Kidney glomerular epithelial cell (primary cell): Measurements from ENCODE around the gene FAM111B.
A peak's percentile ranks its signal among the peaks of the same experiment; 100 is the strongest.
"Not testable (repeated sequence)": the region's sequence is repeated elsewhere in the genome, so short reads cannot be mapped to it uniquely, and the experiment has no call there.

Source experiments
- DNase-seq: peaks from one replicate; lab custom pipeline; 2025; lab: John Stamatoyannopoulos, UW

Gene FAM111B

DNA sequence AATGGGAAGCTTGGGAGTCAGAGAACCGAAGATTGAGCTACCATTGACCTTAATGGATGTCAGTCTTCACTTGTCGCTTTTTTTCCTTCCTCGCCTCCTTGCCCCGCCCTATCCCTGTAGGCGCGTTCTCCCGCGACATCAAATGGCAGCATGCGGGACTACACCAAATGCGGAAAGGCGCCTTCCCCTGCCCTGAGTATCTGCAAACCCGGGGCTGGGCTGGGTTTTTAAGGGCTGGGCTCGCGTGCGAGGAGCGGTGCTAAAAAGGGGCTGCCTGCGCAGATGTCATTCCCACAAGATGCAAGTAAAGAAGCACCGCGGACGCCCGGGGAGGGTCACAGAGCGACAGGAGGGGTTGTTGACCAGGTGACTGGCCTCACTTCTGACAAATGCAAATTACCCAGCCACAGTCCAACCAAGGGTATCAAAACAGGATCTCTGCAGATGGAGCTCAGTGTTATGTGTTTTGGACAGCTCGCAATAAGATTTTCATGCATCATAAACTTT is 4.7 kb upstream of the FAM111B start:
- peak; percentile 17 for DNase-seq

DNA sequence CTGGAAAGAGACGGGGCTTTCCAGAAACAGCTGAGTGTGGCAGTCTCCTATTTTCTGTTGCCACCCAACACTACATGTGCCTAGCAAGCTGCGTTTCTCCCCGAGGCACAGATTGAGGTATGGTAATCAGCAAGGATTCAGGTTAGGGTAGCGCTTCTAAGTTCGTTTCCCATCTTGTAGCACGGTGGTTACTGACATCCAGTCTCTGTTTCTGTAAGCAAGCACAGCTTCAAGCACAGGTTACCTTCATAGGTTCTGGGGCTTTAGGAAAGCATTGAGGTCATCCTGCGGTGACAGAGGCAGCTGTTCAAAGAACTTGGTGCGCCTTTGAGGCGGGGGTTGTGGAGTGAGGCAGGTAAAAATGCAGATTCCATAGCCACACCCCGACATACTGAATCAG is 684 bp downstream of the FAM111B start:
- not testable (repeated sequence) for DNase-seq

GRCh38 chr11:59112494-59112893 is 5.5 kb downstream of the FAM111B start:
- DNase-seq, result no peak

DNA sequence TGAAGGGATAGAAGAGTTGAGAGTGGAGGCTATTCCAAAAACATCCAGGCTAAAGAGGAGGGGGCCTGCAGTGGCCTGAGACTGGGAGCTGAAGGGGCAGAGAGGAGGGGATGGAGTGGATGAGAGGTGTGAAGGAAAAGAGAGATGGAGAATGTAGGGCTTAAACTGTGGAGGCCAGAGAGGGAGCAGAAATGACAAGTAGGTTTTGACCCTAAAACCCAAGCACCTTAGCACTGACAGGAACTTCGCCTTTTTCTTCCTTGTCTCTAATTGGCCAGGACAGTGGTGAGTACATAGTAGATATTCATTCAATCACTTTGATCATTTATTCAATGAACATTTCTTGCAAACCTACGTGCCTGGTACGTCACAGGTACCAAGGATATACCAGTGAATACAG is 7.3 kb downstream of the FAM111B start:
- no peak for DNase-seq

- no peak for DNase-seq
Measured at GRCh38 chr11:59115553-59115952, 8.5 kb downstream of the FAM111B start.

GRCh38 chr11:59117774-59118173 is 10.7 kb downstream of the FAM111B start:
- no peak for DNase-seq

DNA sequence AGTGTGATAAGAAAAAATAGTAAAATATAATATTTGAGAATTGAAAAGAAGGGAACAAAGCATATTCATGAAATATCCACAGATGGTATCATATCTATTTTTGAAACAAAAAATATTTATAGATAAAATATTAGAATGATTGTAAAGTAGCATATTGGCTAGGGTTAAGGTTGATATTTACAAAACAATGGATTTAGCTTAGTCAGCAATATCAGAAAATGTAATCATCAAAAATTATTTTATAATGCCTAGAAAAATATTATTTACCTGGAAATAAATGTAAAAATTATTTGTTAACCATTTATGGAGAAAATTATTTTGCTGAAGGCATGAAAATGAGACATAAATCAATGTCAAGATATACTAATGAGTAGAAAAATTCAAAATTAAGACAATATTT is 12.8 kb downstream of the FAM111B start:
- no peak for DNase-seq

DNA sequence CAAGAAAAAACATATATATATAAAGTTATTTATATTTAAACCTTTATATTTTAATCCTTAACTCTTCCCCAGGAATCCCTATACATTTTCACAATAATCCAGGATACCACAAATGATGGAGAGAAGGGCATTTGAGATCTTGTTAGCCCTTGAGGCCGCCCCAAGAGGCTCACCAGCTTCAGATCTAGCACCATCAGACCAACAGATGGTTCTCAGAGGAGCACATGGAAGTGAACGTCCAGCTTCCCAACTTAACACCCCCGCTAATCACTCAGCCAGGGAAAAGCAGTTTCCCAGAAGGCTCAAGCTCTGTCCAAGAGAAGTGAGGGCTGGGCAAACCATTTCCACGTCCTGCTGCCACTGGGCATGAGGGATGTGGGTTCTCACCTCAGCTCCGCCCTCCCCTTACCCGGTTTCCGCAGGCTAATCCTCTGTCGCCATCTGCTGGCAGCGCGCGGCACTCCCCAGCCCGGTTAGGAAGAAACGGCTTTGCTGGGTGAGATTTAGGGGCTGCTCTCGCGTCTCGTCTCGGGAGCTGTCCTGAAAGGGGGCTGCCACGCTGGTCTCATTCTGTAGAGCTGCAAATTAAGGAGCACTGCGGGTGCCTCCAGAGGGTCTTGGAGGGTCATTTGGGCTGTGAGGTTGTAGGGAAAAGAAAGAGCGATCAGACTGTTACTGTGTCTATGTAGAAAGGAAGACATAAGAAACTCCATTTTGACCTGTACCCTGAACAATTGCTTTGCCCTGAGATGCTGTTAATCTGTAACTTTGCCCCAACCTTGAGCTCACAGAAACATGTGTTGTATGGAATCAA is 28.8 kb downstream of the FAM111B start:
- peak; percentile 53 for DNase-seq

- DNase-seq, result not testable (repeated sequence)
Measured at GRCh38 chr11:59136551-59136950, 29.5 kb downstream of the FAM111B start.

DNA sequence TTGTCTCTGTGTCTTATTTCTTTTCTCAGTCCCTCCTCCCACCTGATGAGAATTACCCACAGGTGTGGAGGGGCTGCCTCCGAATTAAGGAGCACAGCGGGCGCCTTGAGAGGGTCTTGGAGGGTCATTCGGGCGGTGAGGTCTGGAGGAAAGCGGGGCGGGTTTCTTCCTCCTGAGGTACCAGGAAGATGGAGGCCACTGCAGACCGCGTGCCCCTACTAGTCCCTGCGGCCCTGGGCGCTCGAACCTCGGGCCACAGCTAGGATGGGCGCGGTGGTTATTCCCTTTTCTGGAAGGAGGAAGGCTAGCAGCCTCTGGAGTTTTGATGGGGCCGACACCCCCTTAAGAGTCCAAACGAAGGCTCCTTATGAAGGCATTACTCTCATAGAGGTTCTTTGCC is 30.2 kb downstream of the FAM111B start:
- DNase-seq, result no peak

GRCh38 chr11:59138643-59139042 is 31.6 kb downstream of the FAM111B start:
- DNase-seq, result no peak

DNA sequence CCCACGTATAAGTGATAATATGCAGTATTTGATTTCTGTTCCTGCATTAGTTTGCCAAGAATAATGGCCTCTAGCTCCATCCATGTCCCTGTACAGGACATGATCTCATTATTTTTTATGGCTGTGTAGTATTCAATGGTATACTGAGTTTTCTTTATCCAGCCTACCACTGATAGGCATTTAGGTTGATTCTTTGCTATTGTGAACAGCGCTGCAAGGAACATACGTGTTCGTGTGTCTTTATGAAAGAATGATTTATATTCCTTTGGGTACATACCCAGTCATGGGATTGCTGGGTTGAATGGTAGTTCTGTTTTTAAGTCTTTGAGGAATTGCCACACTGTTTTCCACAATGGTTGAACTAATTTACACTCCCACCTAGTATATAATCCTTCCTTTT is 34.2 kb downstream of the FAM111B start:
- no peak for DNase-seq

- peak; percentile 53 for DNase-seq
Measured at GRCh38 chr11:59141673-59142460, 34.8 kb downstream of the FAM111B start.

GRCh38 chr11:59142530-59143507 is 35.8 kb downstream of the FAM111B start, which contains the start of gene FAM111A:
Gene FAM111A (plus strand): TSS chr11:59142856. CDS start chr11:59148873, 6,017 bp downstream.
- DNase-seq, result peak; percentile 93

DNA sequence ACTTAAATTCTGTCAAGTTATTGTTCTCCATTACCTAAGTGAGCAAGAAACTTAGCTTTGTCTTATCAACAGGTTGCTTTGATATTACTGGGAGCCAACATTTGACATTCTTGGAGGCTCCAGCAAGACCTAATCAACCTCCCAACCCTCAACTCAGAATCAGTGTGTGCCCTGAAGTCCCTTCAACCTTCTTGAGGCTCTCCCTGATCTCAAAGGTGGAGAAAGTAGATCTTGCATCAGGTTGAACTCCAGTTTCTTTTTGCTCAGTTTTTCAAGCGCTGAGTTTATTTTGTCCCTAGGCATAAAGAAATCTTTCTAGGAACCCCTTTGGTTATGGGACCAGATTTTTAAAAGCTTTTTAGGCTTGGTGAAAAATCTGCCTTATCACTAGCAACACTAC is 37.1 kb downstream of the FAM111B start:
- no peak for DNase-seq

- peak; percentile 75 for DNase-seq
Measured at GRCh38 chr11:59144579-59145345, 37.7 kb downstream of the FAM111B start.

DNA sequence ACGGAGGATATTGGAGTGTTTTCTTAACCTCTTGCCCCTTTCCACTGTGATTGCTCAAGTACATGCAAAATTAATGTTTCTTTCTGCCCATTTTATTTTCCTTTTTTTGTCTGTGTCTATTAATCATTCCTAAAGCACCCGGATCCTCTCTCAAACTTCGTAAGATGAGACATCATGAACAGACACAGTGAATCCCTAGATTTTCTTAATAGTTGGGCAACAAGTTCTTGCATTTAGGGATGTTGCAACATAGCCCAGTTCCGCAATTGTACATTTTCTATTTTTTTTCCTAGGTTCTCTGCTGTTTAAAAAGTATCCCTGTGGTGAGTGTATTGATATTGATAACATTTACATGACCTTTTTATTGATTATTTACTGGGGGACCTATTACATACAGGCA is 38.5 kb downstream of the FAM111B start:
- peak; percentile 31 for DNase-seq

GRCh38 chr11:59151761-59152160 is 44.7 kb downstream of the FAM111B start:
- no peak for DNase-seq

DNA sequence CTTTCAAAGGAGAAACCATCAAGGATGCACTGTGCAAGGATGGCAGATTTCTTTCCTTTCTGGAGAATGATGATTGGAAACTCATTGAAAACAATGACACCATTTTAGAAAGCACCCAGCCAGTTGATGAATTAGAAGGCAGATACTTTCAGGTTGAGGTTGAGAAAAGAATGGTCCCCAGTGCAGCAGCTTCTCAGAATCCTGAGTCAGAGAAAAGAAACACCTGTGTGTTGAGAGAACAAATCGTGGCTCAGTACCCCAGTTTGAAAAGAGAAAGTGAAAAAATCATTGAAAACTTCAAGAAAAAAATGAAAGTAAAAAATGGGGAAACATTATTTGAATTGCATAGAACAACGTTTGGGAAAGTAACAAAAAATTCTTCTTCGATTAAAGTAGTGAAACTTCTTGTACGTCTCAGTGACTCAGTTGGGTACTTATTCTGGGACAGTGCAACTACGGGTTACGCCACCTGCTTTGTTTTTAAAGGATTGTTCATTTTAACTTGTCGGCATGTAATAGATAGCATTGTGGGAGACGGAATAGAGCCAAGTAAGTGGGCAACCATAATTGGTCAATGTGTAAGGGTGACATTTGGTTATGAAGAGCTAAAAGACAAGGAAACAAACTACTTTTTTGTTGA is 45.4 kb downstream of the FAM111B start:
- no peak for DNase-seq

DNA sequence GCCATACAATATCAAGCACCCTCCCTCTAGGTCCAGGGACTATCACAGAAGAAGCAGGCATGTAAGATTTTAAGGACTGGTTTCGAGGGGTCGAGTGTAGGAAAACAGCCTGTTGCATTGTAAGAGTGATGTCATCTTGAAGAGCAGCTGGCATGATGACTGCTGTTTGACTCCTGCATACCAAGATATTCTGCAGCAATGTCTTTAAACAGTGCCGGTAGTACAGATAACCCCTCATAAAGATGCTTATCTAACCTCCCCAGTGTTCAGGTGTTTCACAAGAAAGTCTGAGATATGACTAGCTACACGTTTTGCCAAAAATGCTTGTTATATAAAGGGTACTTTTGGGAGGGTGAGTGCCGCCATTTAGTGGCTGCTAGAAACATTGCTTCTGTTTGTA is 47.6 kb downstream of the FAM111B start:
- no peak for DNase-seq
